Mesenchymal stem cell (in vitro differentiated cells and primary cell): ENCODE measurements around the gene RPL19.

Source experiments
- DNase-seq: peaks from one replicate; pipeline ENCODE4 v3.0.0-alpha.2; 2013
- H2AFZ ChIP-seq: one replicate; pipeline ENCODE4 v1.6.1; 2013; ENCODE audit warnings: low read depth, mild to moderate bottlenecking, control low read depth, inconsistent platforms, low read length, moderate library complexity
- H2AK5ac ChIP-seq: 2 replicates; pipeline ENCODE4 v1.6.1; 2013; ENCODE audit warnings: low read length, moderate library complexity, mild to moderate bottlenecking, inconsistent platforms; ENCODE audit not compliant: severe bottlenecking
- H2BK120ac ChIP-seq: one replicate; pipeline ENCODE4 v1.6.1; 2013; ENCODE audit warnings: low read depth, mild to moderate bottlenecking, inconsistent platforms, low read length, moderate library complexity
- H2BK12ac ChIP-seq, 2 experiments: one replicate each; pipeline ENCODE4 v1.6.1; 2013; ENCODE audit warnings: inconsistent platforms in 2 of 2, low read length in 2 of 2, mild to moderate bottlenecking in 2 of 2, moderate library complexity in 2 of 2, control low read depth in 1 of 2
- H2BK15ac ChIP-seq: one replicate; pipeline ENCODE4 v1.6.1; 2013; ENCODE audit warnings: mild to moderate bottlenecking, low read depth, inconsistent platforms; ENCODE audit not compliant: poor library complexity, severe bottlenecking
- H2BK5ac ChIP-seq: 2 replicates; pipeline ENCODE4 v1.6.1; 2013; ENCODE audit warnings: low read depth, mild to moderate bottlenecking, low read length, control low read depth, inconsistent platforms; ENCODE audit not compliant: poor library complexity, severe bottlenecking
- H3K14ac ChIP-seq, 2 experiments: one replicate each; pipeline ENCODE4 v1.6.1; 2013; ENCODE audit warnings: inconsistent platforms in 2 of 2, low read length in 2 of 2, control low read depth in 1 of 2, mild to moderate bottlenecking in 1 of 2, moderate library complexity in 1 of 2
- H3K18ac ChIP-seq, 2 experiments: one replicate each; pipeline ENCODE4 v1.6.1; 2013; ENCODE audit warnings: inconsistent platforms in 2 of 2, low read length in 2 of 2, control low read depth in 1 of 2, low read depth in 1 of 2, mild to moderate bottlenecking in 1 of 2
- H3K23ac ChIP-seq, 2 experiments: one replicate each; pipeline ENCODE4 v1.6.1; 2013; ENCODE audit warnings: inconsistent platforms in 2 of 2, low read length in 2 of 2, mild to moderate bottlenecking in 2 of 2, moderate library complexity in 2 of 2, control low read depth in 1 of 2
- H3K27ac ChIP-seq: 2 replicates; pipeline ENCODE4 v1.5.1; 2013; ENCODE audit warnings: mild to moderate bottlenecking, moderate library complexity, low read length, control low read depth, inconsistent platforms; ENCODE audit not compliant: poor library complexity, severe bottlenecking
- H3K27me3 ChIP-seq, 2 experiments: 2 replicates each; pipeline versions ENCODE4 v1.6.1 to v1.7.0; 2013; ENCODE audit warnings: low read length in 2 of 2, mild to moderate bottlenecking in 2 of 2, moderate library complexity in 2 of 2, control low read depth in 1 of 2, inconsistent platforms in 1 of 2; ENCODE audit not compliant: control insufficient read depth in 1 of 2, insufficient read depth in 1 of 2
- H3K36me3 ChIP-seq, 2 experiments: 2 replicates each; pipeline versions ENCODE4 v1.6.1 to v1.7.0; 2013; ENCODE audit warnings: low read length in 2 of 2, control low read depth in 1 of 2, inconsistent platforms in 1 of 2, low read depth in 1 of 2, mild to moderate bottlenecking in 1 of 2; ENCODE audit not compliant: insufficient read depth in 2 of 2, control insufficient read depth in 1 of 2
- H3K4ac ChIP-seq, 2 experiments: one replicate each; pipeline ENCODE4 v1.6.1; 2013; ENCODE audit warnings: inconsistent platforms in 2 of 2, low read length in 2 of 2, mild to moderate bottlenecking in 2 of 2, moderate library complexity in 2 of 2, control low read depth in 1 of 2, low read depth in 1 of 2
- H3K4me1 ChIP-seq: 2 replicates; pipeline ENCODE4 v1.6.1; 2013; ENCODE audit warnings: low read depth, low read length, control low read depth; ENCODE audit not compliant: control insufficient read depth, insufficient read depth
- H3K4me2 ChIP-seq: 2 replicates; pipeline ENCODE4 v1.6.1; 2013; ENCODE audit warnings: low read length, mild to moderate bottlenecking, inconsistent platforms; ENCODE audit not compliant: poor library complexity, severe bottlenecking
- H3K4me3 ChIP-seq, 2 experiments: 2 replicates each; pipeline versions ENCODE4 v1.5.1 to v1.7.0; 2013; ENCODE audit warnings: low read length in 2 of 2, mild to moderate bottlenecking in 2 of 2, control low read depth in 1 of 2, low read depth in 1 of 2; ENCODE audit not compliant: insufficient read depth in 1 of 2
- H3K79me1 ChIP-seq: replicated peaks from 2 replicates; pipeline ENCODE4 v1.6.1; 2013; ENCODE audit warnings: mild to moderate bottlenecking, control low read depth, low read length, inconsistent platforms; ENCODE audit not compliant: poor library complexity, severe bottlenecking
- H3K9ac ChIP-seq: 2 replicates; pipeline ENCODE4 v1.7.0; 2013; ENCODE audit warnings: mild to moderate bottlenecking, low read length, moderate library complexity
- H3K9me3 ChIP-seq: 2 replicates; pipeline ENCODE4 v1.7.0; 2013; ENCODE audit warnings: mild to moderate bottlenecking, low read length; ENCODE audit not compliant: control insufficient read depth
- H4K8ac ChIP-seq: one replicate; pipeline ENCODE4 v1.6.1; 2013; ENCODE audit warnings: inconsistent platforms, mild to moderate bottlenecking, low read length, moderate library complexity
- H4K91ac ChIP-seq: one replicate; pipeline ENCODE4 v1.6.1; 2013; ENCODE audit warnings: mild to moderate bottlenecking, low read length, inconsistent platforms
- WGBS: methylation state at CpG from one replicate; pipeline ENCODE4 v1.1.7; 2013; ENCODE audit warnings: mixed read lengths; 5-methylcytosine and 5-hydroxymethylcytosine counted together

Gene RPL19

DNA sequence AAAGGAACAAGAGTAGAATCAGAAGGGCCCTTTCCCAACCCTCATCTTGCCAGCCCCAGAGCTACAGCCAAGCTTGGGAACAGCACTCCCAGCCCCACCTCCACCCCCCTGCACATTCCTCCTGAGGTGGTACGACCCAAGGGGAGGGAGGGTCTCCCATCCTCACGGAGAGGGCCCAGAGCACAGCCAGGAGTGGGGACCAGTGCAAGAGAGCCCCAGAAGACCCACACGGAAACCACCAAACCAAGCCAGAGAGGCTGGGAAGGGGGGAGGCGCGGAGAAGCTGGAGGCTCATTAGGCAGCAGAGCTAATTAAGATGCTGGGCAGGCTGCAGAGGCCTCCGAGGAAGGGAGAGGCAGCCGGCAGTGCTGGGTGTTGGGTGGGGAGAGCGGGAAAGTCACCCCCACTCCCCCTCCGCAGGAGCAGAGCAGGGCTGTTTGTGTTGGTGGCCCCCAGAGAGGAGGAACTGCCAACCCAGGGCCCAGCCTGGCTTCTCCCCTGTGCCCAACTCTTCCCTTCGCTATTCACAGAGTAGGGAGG, 5.0 kb upstream of the RPL19 start:
- peak overlapping the region; percentile 74 for H3K9ac ChIP-seq
- no peak overlapping the region for H3K14ac ChIP-seq

DNA sequence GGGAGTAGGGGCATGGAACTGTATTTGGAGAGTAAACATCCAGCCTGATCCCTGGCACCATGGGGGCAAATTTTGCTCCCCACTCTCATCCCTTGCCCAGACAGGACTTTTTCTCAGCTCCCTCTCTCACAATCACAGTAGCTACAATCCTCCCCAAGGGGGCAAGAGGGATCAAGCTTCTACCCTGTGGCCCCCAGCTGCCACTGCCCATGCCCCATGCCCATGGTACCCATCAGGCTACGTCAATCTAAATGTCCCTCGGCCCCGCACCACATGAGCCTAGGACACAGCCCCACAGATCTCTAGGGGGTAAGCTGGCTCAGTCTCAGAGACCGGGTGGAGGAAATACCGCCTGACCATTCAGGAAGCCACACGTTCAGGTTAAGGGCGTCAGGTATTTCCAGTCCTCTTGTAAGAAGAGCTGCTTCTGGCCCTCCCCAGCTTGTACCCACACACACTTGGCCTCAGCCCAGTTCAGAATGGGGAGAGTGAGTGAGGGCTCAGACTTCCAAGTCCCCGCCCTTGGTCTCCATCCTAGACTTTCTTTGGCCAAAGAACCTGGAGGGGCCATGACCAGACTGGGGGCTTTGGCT, 4.4 kb upstream of the RPL19 start:
- Histone ChIP-seq H2AFZ (no peak overlapping the region), H2BK5ac (no peak overlapping the region), H3K79me1 (peaks cover 38% of the 10 kb centered on the region), H2BK12ac (no peak overlapping the region), H4K91ac (no peak overlapping the region), H3K4me3 (peak overlapping the region in 1 of 2 experiments; percentile 84), H3K27me3 (no peaks in the 10 kb centered on the region), H3K4me2 (no peak overlapping the region), H2BK120ac (no peak overlapping the region), H3K36me3 (peaks cover 33 to 42% of the 10 kb centered on the region in 2 experiments), H3K23ac (no peak overlapping the region), H3K4ac (peak overlapping the region; percentile 13 to 25), H3K27ac (no peak overlapping the region), H4K8ac (no peak overlapping the region), H2BK15ac (no peak overlapping the region), H3K14ac (peak overlapping the region in 1 of 2 experiments; percentile 14), H3K9me3 (no peaks in the 10 kb centered on the region), H3K4me1 (peaks cover 23% of the 10 kb centered on the region), H2AK5ac (no peak overlapping the region), H3K18ac (no peak overlapping the region), H3K9ac (peak overlapping the region; percentile 74)
- no peak for DNase-seq
- 97% methylated on average over 5 of the region's 8 CpGs for WGBS

More for the DNA sequence above, 5.0 kb upstream of the RPL19 start:
- no peak for DNase-seq
- H2BK12ac ChIP-seq = peak overlapping the region; percentile 60 to 79
- peak overlapping the region; percentile 11 to 25 for H3K4ac ChIP-seq
- peak overlapping the region in 1 of 2 experiments; percentile 34 for H3K23ac ChIP-seq
- H2BK5ac ChIP-seq = no peak overlapping the region
- no peaks in the 10 kb centered on the region for H3K9me3 ChIP-seq
- WGBS = 57% methylated on average over 9 of the region's 10 CpGs
- H3K4me3 ChIP-seq = peak overlapping the region in 1 of 2 experiments; percentile 84
- H3K18ac ChIP-seq = peak overlapping the region; percentile 37 to 40
- peak overlapping the region; percentile 31 for H4K91ac ChIP-seq
- no peak overlapping the region for H3K4me2 ChIP-seq
- no peak overlapping the region for H2BK120ac ChIP-seq
- peak overlapping the region; percentile 76 for H4K8ac ChIP-seq
- H2AFZ ChIP-seq = no peak overlapping the region
- H2AK5ac ChIP-seq = no peak overlapping the region
- peaks cover 23% of the 10 kb centered on the region for H3K4me1 ChIP-seq
- peaks cover 36 to 47% of the 10 kb centered on the region in 2 experiments for H3K36me3 ChIP-seq
- no peaks in the 10 kb centered on the region for H3K27me3 ChIP-seq
- H3K27ac ChIP-seq = no peak overlapping the region
- peak overlapping the region; percentile 9 for H2BK15ac ChIP-seq
- peaks cover 38% of the 10 kb centered on the region for H3K79me1 ChIP-seq

DNA sequence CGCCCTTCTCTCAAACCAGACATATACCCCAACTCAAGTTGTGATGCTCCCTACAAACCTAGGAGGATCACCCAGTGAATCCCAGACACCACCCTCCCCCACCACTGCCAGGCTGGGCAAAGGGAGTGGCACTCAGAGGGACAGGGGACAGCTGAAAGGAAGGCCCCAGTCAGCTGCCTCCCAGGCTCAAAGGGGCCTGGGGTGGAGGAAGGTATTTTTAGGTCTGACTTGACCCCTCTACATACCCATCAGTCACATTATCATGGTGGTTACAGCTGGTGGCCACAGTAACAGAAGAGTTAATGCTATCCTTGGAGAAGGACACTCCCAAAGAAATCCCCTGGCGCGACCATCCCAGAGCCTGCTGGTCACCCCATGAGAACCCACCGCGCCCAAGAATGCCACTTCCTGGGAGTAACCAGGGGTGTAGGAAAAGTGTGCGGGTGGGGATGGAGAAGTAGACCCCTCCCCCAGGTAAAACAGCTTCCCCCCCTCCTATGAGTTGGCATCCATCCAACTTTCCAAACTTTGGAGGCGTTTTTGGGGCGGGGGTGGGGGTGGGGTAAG, 3.8 kb upstream of the RPL19 start:
- Histone ChIP-seq H3K27ac (no peak overlapping the region), H3K4me3 (peak overlapping the region; percentile 49 to 84), H3K27me3 (no peaks in the 10 kb centered on the region), H3K9me3 (no peaks in the 10 kb centered on the region), H3K79me1 (peaks cover 38% of the 10 kb centered on the region), H4K91ac (peak overlapping the region; percentile 47), H3K4me2 (peak overlapping the region; percentile 91), H3K9ac (peak overlapping the region; percentile 74), H2AFZ (no peak overlapping the region), H3K4ac (peak overlapping the region in 1 of 2 experiments; percentile 57), H3K36me3 (peaks cover 31 to 38% of the 10 kb centered on the region in 2 experiments), H2BK5ac (no peak overlapping the region), H2BK12ac (no peak overlapping the region), H2AK5ac (peak overlapping the region; percentile 68), H3K23ac (no peak overlapping the region), H3K14ac (peak overlapping the region in 1 of 2 experiments; percentile 19), H3K18ac (peak overlapping the region in 1 of 2 experiments; percentile 30), H2BK120ac (peak overlapping the region; percentile 22), H2BK15ac (peak overlapping the region; percentile 85), H4K8ac (peak overlapping the region; percentile 79), H3K4me1 (peaks cover 23% of the 10 kb centered on the region)
- no peak for DNase-seq
- 59% methylated on average over 5 of the region's 8 CpGs for WGBS

DNA sequence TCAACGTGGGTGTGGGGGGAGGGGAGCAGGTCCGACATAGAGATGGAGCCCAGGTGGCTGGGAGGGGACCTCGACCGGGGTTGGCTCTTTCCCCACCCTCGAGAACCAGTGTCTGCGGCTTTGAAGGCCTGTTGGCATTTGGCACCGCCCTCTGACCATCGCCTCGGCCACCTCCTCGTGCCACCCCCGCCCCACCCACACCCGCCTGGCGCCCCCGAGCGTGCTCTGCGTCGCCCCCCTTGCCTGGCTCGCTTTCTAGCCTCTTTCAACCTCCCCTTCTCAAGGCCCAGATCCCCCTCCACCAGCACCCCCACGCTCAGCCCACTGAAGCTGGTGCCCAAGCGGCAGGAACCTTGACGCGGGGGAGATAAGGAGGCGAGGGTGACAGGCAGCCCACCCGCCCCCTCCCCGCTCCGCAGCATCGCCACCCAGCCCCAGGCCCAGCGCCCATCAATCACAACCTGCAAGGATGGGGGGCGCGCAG, 3.2 kb upstream of the RPL19 start:
- Histone ChIP-seq H2AFZ (no peak overlapping the region), H3K4me3 (peak overlapping the region; percentile 72 to 84), H4K91ac (peak overlapping the region; percentile 25), H2BK5ac (no peak overlapping the region), H2BK120ac (peak overlapping the region; percentile 64), H2BK12ac (peak overlapping the region in 1 of 2 experiments; percentile 81), H4K8ac (no peak overlapping the region), H3K9ac (peak overlapping the region; percentile 85), H3K4me2 (peak overlapping the region; percentile 91), H3K18ac (peak overlapping the region; percentile 25 to 89), H3K27me3 (no peaks in the 10 kb centered on the region), H3K36me3 (peaks cover 31 to 36% of the 10 kb centered on the region in 2 experiments), H3K14ac (peak overlapping the region in 1 of 2 experiments; percentile 45), H3K9me3 (no peaks in the 10 kb centered on the region), H3K27ac (no peak overlapping the region), H2AK5ac (no peak overlapping the region), H3K79me1 (peaks cover 34% of the 10 kb centered on the region), H3K4ac (peak overlapping the region in 1 of 2 experiments; percentile 98), H2BK15ac (no peak overlapping the region), H3K23ac (peak overlapping the region in 1 of 2 experiments; percentile 37), H3K4me1 (peaks cover 23% of the 10 kb centered on the region)
- under 1% methylated on average over 19 of the region's 30 CpGs for WGBS
- DNase-seq = no peak
